ENCODE measurements around the gene ZDHHC9. TPM values are rescaled to one million over a fixed set of nuclear protein-coding genes. Genes with fewer than 3 reads are reported as not detected.

The ZDHHC9 gene
- total RNA-seq, 1 donor from 2014 or later, result 33.1 TPM

DNA sequence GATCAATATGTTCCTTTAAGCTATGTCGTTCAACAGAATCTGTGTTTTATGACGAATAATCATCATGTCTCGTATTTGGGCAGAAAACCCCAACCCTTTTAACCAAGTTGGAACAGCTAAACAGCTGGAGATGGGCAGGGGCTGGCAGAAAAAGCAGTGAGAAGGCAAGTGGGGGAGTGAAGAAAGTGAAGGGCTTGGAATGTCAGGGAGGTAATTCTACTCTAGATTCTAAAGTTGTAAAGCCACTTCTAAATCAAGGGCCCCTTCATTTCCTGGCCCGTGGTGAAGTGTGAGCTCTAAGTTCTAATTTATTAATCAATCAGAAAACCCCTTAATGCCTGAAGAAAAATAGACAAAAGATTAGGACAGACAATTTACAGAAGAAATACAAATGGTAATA is 43.5 kb downstream of the ZDHHC9 start:
- Histone ChIP-seq H3K27ac (no peak overlapping the region), H2AFZ (replicated peaks) (no peak overlapping the region), H3K4me1 (peaks cover 5% of the 10 kb centered on the region), H4K20me1 (ENCODE audit: low read depth) (no peaks in the 10 kb centered on the region), H3K9ac (no peak overlapping the region), H3K79me2 (ENCODE audit: low read depth) (no peaks in the 10 kb centered on the region), H3K4me2 (no peak overlapping the region), H3K4me3 (no peak overlapping the region), H3K9me3 (ENCODE audit: low read depth) (no peaks in the 10 kb centered on the region), H3K36me3 (no peaks in the 10 kb centered on the region), H3F3A (ENCODE audit: low read depth) (no peaks in the 10 kb centered on the region), H3K27me3 (no peaks in the 10 kb centered on the region)
- Mint-ChIP-seq H3K27ac (no peak overlapping the region), H3K9me3 (no peaks in the 10 kb centered on the region), H3K4me1 (peaks cover 39% of the 10 kb centered on the region), H3K27me3 (ENCODE audit: insufficient read depth, low read depth) (no peaks in the 10 kb centered on the region), H3K4me3 (no peak overlapping the region), H3K36me3 (peaks cover 22% of the 10 kb centered on the region)
- DNase-seq (ENCODE audit: low spot score), result no peak
- TF ChIP-seq EZH2phosphoT487 (IDR thresholded peaks at IDR 0.05) (no peak), CTCF (IDR thresholded peaks at IDR 0.05) (no peak), EZH2 (IDR thresholded peaks at IDR 0.05) (no peak)

DNA sequence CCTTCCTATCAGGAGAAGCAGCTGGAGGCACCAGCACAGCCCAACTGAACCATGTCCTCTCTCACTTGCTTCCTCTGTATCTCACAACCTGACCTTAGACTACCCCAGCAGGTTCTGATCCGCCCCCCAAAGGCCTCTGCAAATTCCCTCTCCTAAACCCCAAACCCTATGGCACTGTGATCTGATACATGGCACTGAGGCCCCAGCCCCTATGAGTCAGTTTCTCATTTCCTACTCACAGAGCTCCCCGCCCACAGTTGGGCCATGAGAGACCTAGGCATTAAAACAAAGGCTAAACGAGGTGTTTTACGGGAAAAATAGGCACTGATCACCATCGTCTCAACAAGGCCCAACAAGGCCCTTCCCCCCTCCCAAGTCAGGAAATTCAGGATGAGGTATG is 44.8 kb downstream of the ZDHHC9 start:
- Histone ChIP-seq H3K27me3 (no peaks in the 10 kb centered on the region), H2AFZ (replicated peaks) (no peak overlapping the region), H3F3A (ENCODE audit: low read depth) (no peaks in the 10 kb centered on the region), H3K4me1 (peaks cover 5% of the 10 kb centered on the region), H3K9me3 (ENCODE audit: low read depth) (no peaks in the 10 kb centered on the region), H3K36me3 (no peaks in the 10 kb centered on the region), H3K4me3 (no peak overlapping the region), H4K20me1 (ENCODE audit: low read depth) (no peaks in the 10 kb centered on the region), H3K79me2 (ENCODE audit: low read depth) (no peaks in the 10 kb centered on the region), H3K9ac (no peak overlapping the region), H3K4me2 (no peak overlapping the region), H3K27ac (no peak overlapping the region)
- Mint-ChIP-seq H3K9me3 (no peaks in the 10 kb centered on the region), H3K4me1 (peaks cover 31% of the 10 kb centered on the region), H3K36me3 (peaks cover 19% of the 10 kb centered on the region), H3K27me3 (ENCODE audit: insufficient read depth, low read depth) (no peaks in the 10 kb centered on the region), H3K4me3 (no peak overlapping the region), H3K27ac (no peak overlapping the region)
- TF ChIP-seq EZH2 (IDR thresholded peaks at IDR 0.05), result no peak
- no peak for TF ChIP-seq EZH2phosphoT487 (IDR thresholded peaks at IDR 0.05)
- TF ChIP-seq CTCF (IDR thresholded peaks at IDR 0.05), result no peak
- no peak for DNase-seq (ENCODE audit: low spot score)

DNA sequence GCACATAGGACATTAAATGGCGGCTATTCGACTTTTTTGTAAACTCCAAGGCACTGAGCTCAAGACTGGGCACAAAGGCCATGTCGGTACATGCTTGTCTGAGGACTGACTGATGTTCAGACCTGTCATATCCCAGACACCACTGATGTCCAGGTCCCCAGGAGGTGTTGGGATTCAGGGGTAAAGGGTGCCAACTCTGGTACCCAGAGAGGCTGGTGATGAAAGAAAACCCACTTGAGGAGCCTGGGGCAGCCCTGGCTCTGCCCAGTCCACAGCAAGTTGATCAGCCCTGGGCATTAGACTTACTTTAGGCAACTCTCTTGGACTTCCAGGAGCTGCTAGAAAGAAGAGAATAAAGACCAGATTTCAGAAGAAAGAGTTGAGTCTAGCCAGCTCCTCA is 45.2 kb downstream of the ZDHHC9 start:
- Mint-ChIP-seq H3K36me3 (peaks cover 19% of the 10 kb centered on the region), H3K4me3 (no peak overlapping the region), H3K9me3 (no peaks in the 10 kb centered on the region), H3K27me3 (ENCODE audit: insufficient read depth, low read depth) (no peaks in the 10 kb centered on the region), H3K4me1 (peaks cover 27% of the 10 kb centered on the region), H3K27ac (no peak overlapping the region)
- H3K9me3 ChIP-seq (ENCODE audit: low read depth), result no peaks in the 10 kb centered on the region
- no peaks in the 10 kb centered on the region for H3K27me3 ChIP-seq
- H2AFZ ChIP-seq (replicated peaks), result no peak overlapping the region
- no peak for TF ChIP-seq EZH2phosphoT487 (IDR thresholded peaks at IDR 0.05)
- no peak for TF ChIP-seq EZH2 (IDR thresholded peaks at IDR 0.05)
- TF ChIP-seq CTCF (IDR thresholded peaks at IDR 0.05), result no peak
- H3F3A ChIP-seq (ENCODE audit: low read depth), result no peaks in the 10 kb centered on the region
- DNase-seq (ENCODE audit: low spot score), result no peak
- peaks cover 5% of the 10 kb centered on the region for H3K4me1 ChIP-seq
- H3K4me2 ChIP-seq, result no peak overlapping the region
- H3K4me3 ChIP-seq, result no peak overlapping the region
- H3K9ac ChIP-seq, result no peak overlapping the region
- no peaks in the 10 kb centered on the region for H4K20me1 ChIP-seq (ENCODE audit: low read depth)
- H3K79me2 ChIP-seq (ENCODE audit: low read depth), result no peaks in the 10 kb centered on the region
- no peaks in the 10 kb centered on the region for H3K36me3 ChIP-seq
- no peak overlapping the region for H3K27ac ChIP-seq

All from neural progenitor cell (in vitro differentiated cells).